ENCODE measurements around the gene STARD3. TPM values are rescaled to one million over a fixed set of nuclear protein-coding genes. Genes with fewer than 3 reads are reported as not detected.
A peak's percentile ranks its signal among the peaks of the same experiment; 100 is the strongest.

The STARD3 gene
- total and polyA plus RNA-seq, 2 of the 13 experiments (the other 11 are each of a cell fraction or from before 2014, with no cell fraction given): 34.6 to 100 TPM

- TF ChIP-seq MNT (IDR thresholded peaks at IDR 0.05) (no peak), ARID5B (CRISPR knock-in tag; IDR thresholded peaks at IDR 0.05) (peak; percentile 49), ZNF773 (CRISPR knock-in tag; IDR thresholded peaks at IDR 0.05; ENCODE audit: borderline replicate concordance) (no peak), ZNF639 (CRISPR knock-in tag; conservative IDR thresholded peaks at IDR 0.05) (no peak), RERE (CRISPR knock-in tag; IDR thresholded peaks at IDR 0.05; ENCODE audit: low read depth) (no peak), NR0B2 (CRISPR knock-in tag; IDR thresholded peaks at IDR 0.05) (no peak), ZNF839 (CRISPR knock-in tag; IDR thresholded peaks at IDR 0.05; ENCODE audit: borderline replicate concordance) (no peak), MXD4 (CRISPR knock-in tag; IDR thresholded peaks at IDR 0.05) (no peak), ZNF296 (CRISPR knock-in tag; conservative IDR thresholded peaks at IDR 0.05) (no peak), ZNF362 (CRISPR knock-in tag; IDR thresholded peaks at IDR 0.05; ENCODE audit: borderline replicate concordance) (no peak), FOXP1 (IDR thresholded peaks at IDR 0.05) (no peak), FOXP1 (CRISPR knock-in tag; IDR thresholded peaks at IDR 0.05) (no peak)
Observed at GRCh38 chr17:39653662-39654331, 16.9 kb downstream of the STARD3 start (continued).

Measured in HepG2 (cell line).